SKM-1 (cell line): ENCODE data around the gene HIGD2B.
"Not testable (repeated sequence)": the region's sequence is repeated elsewhere in the genome, so short reads cannot be mapped to it uniquely, and the experiment has no call there.

Experiments
- DNase-seq: peaks from one replicate; lab custom pipeline; 2025; ENCODE audit not compliant: unreplicated experiment; lab: John Stamatoyannopoulos, UW

HIGD2B gene, protein sequence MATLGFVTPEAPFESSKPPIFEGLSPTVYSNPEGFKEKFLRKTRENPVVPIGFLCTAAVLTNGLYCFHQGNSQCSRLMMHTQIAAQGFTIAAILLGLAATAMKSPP

DNA sequence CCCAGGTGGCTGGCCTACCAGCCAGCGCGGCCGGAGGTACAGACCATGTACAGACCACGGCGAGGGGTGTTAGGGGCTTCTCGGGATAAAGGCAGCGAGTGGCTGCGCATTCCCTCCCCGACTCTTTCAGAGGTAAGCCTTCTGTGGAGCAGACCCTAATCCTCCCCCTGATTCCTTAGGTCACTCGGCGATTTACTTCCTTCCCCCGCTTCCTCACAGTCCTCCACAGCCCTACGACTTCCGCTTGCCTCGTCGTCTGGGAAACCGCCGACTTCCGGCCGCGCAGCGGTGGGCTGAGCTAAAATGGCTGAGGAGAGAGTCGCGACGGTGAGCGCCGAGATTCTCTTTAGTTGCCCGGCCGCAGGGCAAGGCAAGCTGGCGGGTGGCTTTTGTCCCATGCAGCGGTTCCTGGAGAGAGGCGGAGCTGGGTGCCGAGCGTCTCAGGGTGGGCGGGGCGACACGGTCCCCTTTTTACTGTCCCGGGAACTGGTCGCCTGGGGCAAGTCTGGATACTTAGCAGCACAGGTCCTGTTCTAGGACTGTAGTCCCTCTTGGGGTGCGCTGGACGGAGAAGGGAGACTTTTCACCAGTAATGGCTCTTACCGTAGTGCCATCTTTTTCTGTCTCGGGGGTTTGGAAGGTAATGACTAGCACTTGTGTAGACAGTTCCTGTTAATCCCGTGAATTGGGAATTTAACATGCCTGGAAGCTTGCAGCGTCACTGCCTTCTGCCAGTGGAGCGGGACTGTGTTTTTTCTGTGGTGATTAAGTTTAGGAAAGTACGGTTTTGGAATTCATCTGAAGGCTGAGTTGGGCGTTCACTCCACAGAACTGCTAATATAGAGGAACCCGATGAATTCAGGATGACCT, at the start of gene HIGD2B, which contains the start of gene BBS4:
TSS of gene HIGD2B (minus strand) at position 258 of the 870 bp plus-strand sequence. CDS start 9,808 bp downstream, outside the sequence.
TSS of gene BBS4 (plus strand) at position 283 of the 870 bp plus-strand sequence. CDS start at position 304, 21 bp downstream.
- no peak for DNase-seq

DNA sequence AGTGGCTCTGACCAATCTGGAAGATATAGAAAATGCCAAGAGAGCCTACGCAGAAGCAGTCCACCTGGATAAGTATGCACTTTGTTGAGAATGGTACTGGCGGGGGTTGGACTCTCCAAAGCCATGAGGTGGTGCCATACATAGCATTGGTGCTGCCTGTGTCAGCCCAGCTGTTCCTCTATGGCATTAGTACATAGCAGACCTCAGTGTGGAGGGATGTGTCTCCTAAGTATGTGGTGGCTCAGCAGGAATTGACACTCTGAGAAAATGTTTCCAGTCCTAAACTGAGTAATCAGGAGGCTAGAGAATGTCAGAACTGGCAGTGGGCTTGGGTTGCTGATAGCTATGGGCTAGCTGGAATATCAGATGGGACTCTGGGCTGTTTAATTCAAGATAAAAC, 49.1 kb upstream of the HIGD2B start:
- no peak for DNase-seq

DNA sequence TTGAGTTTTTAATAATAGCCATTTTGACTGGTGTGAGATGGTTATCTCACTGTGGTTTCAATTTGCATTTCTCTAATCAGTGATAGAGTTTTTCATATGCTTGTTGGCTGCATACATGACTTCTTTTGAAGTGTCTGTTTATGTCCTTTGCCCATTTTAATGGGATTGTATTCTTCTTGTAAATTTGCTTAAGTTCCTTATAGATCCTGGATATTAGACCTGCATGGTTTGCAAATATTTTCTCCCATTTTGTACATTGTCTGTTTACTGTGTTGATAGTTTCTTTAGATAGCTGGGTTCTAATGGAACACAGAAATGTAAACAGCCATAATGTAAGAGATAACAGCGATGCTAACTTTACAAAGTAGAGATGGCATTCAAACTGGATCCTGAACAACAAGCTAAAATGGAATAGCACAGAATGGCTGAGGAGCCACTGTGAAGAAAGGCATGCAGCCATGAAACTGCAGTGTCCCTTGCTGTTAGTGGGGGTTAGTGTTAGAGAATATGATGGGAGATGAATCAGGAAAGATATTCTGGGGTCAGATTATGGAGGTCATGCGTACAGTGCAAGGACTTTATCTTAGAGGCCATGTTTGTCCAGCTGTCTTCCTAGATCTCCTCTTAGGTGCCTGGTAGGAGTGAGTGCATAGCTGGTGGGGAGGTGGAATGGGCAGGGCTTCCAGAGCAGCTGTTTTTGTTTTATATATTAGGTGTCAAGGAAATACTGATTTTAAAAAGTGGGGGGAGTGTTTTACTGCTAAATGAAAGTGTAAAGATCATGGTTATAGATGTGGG, 48.2 kb upstream of the HIGD2B start:
- DNase-seq: no peak

DNA sequence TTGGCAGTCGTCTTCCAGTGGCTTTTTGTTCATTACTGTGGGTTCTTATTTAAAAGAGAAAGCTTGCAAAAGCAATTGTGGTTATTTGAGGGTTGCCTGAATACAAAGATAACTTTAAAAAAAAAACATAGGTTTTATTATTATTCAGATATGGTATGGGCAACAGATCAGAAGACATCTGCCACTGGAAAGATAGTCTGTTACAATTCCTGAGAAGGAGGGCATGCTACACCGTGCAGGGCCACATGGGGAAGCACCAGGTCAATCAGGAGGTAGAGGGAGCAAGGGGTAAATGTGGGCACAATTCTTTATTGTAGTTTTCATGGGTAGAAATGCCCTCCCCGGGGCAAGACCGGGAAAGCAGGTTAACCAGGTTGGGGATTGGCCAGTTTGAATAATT, 46.5 kb upstream of the HIGD2B start:
- no peak for DNase-seq

DNA sequence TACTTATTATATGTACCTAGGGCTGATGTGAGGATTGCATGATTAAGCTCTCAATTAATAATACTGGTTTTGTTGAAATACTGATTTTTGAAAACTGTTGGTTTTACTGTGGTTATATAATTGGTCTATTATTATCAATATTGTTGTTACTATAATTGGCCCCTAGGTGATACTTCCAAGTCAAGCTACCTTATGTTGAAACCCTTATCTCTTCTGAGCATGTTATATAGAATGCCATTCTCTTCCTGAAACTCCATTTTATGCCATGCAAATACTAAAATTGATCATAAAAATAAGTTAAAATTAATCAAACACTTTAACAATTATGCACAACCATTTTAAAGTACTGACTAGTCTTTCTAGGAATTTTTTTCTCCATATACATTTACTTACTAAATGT, 46.1 kb upstream of the HIGD2B start:
- no peak for DNase-seq

DNA sequence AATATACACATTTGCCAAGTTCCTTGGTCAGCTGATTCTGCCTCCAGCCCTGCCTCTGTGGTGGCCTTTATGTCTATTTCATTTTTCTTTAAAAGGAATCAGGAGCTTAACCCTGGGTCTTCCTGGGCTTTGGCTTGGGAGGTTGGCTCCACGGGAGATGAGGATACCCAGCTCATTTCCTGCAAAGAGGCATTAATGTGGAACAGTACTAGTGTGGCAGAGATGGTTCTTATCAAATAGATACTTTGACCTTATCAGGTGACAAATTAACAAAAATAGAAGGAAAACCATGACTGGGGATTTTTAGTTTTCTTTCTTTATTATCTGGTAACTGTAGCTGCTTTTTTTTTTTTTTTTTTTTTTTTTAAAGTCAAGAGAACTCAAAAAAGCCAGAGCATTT, 42.8 kb upstream of the HIGD2B start:
- no peak for DNase-seq

DNA sequence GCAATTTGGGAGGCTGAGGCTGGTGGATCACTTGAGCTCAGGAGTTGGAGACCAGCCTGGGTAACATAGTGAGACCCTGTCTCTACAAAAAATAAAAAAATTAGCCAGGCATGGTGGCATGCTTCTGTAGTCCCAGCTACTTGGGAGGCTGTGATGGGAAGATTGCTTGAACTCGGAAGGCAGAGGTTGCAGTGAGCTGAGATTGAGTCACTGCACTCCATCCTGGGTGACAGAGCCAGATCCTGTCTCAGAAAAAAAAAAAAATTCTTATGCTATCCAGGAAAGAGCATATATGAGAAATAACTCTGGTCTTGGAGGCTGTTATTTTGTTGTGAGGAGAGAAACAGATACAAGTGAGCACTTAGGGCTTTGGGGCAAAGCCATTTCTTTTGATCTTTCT, 42.3 kb upstream of the HIGD2B start:
- not testable (repeated sequence) for DNase-seq

DNA sequence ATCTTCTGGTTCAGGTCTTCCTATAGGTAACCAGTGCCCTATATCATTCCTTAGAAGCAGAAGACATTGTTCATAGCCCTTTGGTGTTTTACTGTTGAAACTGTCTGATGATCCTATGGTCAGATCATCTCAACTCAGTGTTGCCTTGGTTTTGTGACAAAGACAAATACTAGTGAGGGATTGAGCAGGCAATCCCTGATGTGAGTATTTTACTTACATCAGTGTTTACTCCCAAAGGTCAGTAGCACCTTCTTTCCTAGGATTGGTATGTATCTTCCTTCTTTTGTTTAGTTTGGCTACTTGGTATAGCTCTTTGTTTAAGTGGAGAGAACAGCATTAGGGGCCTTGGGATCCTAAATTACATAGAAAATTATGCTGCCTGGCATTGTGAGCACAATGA, 41.2 kb upstream of the HIGD2B start:
- no peak for DNase-seq

DNA sequence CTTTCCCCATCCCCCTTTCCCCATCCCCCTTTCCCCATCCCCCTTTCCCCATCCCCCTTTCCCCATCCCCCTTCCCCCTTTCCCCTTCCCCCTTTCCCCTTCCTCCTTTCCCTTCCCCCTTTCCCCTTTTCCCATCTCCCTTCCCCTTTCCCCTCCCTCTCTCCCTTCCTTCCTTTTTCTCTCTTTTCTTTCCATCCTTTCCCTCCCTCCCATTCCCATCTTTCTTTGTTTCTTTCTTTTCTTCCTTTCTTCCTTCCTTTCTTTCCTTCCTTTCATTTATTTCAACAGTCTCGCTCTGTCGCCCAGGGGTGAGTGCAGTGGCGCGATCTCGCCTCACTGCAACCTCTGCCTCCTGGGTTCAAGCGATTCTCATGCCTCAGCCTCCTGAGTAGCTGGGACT, 39.9 kb upstream of the HIGD2B start:
- not testable (repeated sequence) for DNase-seq

DNA sequence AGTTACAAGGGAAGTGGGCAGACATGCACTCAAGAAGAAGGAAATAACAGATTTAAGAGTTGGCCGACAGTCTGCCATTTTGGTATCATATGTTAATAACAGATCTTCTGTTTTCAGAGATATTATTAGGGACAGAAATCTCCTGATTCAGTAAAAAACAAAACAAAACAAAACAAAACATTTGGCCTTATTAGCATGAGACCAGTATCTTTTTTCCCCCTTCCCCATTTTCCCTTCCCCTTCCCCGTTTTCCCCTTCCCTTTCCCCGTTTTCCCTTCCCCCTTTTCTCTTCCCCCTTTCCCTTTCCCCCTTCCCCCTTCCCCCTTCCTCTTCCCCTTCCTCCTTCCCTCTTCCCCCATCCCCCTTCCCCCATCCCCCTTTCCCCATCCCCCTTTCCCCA, 39.5 kb upstream of the HIGD2B start:
- no peak for DNase-seq

DNA sequence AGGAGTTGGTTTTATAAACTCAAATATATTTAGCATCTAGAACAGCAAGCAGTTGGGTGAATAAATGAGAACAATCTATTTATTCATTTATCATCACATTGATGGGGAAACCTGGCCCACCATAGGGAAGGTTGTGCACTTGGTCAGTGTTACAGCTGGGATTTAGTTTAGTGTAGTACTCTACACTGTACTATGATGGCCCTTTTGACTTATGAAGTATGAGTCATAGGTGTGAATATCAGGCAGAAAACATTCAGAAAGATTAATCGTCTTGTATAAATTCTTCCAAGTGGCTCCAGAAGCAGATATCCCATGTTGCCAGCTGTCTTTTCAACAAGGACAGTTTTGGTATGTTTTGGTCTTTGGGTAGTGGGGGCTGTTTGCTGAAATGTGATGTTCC, 38.0 kb upstream of the HIGD2B start:
- no peak for DNase-seq

DNA sequence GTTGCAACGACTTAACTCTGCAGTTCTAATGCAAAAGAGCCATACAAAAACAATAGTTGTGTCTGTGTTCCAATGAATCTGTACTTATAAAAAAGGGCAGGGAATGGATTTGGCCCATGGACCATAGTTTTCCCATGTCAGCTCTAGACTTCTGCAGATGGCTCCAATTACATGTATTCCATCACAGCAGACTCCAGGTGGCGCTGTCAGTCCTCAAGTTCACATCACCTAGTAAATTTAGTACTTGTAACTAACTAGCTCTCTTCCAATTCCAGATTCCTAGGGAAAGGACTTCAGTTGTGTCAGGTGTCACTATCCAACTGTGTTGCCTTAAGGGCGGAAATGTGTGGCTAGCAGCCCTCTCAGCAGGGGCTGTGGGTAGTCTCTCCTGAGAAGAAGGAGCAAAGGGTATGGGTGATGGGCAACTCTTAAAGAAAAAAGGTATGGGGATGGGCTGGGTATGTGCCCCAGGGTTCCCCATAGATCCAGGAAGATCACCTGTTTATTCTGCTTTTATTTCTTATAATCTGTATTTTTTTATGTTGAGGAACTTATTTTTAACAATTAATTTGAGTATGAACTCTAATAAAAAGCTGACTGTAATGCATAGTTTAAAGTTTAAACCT, 36.2 kb upstream of the HIGD2B start:
- DNase-seq: peak; percentile 35

DNA sequence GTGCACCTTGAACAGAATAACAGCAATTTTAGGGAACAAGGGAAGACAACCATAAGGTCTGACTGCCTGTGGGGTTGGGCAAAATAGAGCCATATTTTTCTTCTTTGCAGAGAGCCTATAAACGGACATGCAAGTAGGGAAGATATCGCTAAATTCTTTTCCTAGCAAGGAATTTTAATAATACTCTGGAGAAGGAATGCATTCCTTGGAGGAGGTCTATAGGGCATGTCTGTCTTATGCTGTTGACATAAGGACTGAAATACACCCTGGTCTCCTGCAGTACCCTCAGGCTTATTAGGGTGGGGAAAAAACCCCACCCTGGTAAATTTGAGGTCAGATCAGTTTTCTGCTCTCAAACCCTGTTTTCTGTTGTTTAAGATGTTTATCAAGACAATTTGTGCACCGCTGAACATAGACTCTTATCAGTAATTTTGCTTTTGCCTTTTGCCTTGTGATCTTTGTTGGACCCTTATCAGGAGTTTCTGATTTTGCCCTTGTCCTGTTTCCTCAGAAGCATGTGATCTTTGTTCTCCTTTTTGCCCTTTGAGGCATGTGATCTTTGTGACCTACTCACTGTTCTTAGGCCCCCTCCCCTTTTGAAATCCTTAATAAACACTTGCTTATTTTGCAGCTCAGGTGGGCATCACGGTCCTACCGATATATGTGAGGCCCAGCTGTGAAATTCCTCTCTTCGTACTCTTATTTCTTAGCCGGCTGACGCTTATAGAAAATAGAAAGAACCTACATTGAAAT, 22.7 kb upstream of the HIGD2B start:
- DNase-seq: not testable (repeated sequence)

DNA sequence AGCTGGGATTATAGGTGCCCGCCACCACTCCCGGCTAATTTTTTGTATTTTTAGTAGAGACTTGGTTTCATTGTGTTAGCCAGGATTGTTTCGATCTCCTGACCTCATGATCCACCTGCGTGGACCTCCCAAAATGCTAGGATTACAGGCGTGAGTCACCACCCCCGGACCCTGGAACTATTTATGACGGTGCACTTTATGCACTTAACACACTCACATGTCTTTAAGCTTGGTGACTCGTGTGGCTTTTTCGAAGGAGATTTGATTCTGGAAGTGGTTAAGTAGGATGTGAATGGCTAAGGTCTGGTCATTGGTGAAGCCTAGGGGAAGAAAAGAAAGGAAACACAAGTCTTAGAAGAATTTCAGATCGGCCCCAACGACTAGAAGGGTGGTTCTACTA, 20.3 kb upstream of the HIGD2B start:
- no peak for DNase-seq

DNA sequence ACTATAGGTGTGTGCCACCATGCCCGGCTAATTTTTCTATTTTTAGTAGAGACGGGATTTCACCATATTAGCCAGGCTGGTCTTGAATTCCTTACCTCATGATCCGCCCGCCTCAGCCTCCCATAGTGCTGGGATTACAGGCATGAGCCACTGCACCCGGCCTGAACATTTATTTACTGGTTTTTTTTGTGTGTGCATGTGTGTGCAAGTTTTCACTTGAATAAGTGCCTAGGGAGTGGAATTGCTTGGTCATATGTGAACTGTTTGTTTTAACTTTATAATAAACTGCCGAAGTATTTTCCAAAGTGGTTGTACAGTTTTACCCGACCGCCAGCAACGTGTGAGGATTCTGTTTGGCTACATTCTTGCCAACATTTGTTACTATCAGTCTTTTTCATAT, 14.1 kb upstream of the HIGD2B start:
- DNase-seq: no peak

DNA sequence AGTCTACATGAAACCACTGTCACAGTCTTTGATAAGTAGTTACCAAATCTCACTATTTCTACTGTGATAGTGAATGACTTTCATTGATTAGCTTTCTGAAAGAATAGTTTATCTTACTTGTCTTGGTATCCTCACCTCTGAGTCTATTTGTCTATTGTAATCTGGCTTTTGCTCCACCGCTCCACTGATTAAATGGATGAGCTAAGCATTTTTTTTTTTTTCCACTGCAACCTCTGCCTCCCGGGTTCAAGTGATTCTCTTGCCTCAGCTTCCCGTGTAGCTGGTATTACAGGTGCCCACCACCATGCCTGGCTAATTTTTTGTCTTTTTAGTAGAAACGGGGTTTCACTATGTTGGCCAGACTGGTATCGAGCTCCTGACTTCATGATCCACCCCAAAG, 13.0 kb upstream of the HIGD2B start:
- DNase-seq: no peak

DNA sequence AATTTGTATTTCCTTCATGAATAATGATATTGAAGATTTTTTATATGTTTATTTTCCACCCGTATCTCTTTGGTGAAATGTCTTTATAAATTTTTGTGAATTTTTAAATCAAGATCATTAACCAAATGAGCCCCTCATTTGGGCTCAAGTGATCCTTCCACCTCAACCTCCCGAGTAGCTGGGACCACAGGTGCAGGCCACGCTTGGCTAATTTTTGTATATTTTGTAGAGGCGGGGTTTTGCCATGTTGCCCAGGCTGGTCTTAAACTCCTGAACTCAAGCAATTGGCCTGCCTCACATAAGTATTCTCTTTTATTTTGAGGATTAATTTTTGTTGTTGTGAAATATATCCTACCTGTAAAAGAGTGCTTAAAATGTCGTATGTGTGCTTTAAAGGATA, 5.0 kb upstream of the HIGD2B start:
- DNase-seq: no peak

DNA sequence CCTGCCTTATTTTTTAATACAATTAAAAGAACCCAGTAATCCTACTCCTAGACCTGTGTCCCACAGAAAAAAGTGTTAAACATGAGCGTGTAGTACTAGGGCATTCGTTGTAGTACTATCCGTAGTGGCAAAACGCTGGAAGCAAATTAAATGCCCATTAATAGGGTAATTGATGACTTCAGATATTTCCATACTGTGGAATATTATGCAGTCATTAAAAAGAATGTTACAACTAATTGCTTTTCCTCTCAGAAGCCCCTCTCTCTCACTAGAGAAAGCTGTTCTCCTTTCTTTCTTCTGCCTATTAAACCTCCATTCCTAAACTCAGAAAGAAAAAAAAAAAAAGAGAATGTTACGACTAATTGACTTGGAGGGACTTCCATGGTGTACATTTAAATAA, 2.7 kb upstream of the HIGD2B start:
- DNase-seq: no peak

DNA sequence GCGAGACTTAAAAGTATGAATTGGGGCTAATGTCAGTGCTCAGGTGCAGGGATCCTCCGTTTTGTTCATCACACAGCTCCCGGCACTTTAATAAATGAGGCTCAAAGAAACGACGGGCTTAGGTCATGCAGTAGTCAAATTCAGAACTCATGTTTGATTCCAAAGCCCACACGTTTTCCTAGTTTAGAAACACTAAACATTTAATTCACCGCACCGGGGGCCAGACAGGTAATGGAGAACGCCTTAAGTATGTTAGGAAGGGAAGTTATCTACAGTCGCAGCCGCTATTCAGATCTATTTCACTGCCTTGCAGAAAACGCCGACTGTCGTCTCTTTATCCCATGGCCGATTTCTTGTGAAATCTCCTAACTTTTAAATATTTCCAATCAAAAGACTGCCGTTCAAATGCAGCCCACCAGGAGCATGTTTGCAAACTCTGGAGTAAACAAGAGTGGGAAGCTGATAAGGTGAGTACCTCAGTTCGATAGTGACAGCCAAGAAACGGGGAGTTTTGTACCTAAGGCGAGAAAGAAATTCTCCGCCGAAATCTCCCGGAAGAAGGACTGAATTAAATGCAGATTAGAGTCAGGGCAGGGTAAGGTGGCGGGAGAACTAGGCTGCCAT, 569 bp downstream of the HIGD2B start:
- DNase-seq: no peak

DNA sequence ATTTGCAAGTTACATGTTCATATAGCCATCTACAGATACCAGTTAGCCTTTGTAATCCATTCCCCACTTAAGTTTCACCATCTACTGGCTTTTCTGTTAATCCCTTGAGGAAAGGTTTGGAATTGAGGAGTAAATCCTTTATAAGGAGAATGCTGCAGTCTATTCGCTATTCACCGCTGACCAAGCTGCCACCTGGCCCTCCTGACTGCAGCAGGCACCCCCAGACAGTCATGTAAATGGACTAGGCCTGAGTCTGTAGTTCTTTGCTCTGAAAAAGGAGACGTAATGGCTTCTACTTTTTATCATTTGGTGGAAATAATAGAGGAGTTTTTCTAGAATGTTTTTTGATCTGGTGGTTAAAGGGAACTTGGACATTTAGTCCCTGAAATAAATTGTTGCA, 3.2 kb downstream of the HIGD2B start:
- DNase-seq: no peak
